ENCODE results near the gene HTR6.

The HTR6 gene

DNA sequence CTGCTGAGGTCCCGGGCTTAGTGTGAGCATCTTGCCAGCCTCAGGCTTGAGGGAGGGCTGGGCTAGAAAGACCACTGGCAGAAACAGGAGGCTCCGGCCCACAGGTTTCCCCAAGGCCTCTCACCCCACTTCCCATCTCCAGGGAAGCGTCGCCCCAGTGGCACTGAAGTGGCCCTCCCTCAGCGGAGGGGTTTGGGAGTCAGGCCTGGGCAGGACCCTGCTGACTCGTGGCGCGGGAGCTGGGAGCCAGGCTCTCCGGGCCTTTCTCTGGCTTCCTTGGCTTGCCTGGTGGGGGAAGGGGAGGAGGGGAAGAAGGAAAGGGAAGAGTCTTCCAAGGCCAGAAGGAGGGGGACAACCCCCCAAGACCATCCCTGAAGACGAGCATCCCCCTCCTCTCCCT, 7.2 kb upstream of the HTR6 start:
- DNase-seq = no peak

DNA sequence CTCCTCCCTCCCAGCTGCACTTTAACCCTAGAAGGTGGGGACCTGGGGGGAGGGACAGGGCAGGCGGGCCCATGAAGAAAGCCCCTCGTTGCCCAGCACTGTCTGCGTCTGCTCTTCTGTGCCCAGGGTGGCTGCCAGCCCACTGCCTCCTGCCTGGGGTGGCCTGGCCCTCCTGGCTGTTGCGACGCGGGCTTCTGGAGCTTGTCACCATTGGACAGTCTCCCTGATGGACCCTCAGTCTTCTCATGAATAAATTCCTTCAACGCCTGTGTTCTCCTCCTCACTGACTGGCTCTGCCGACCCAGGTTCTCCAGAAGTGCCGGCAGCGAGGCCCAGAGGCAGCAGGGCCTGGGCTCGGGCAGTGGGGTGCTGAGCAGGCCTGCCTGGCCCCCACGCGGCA, 6.5 kb upstream of the HTR6 start:
- no peak for DNase-seq

DNA sequence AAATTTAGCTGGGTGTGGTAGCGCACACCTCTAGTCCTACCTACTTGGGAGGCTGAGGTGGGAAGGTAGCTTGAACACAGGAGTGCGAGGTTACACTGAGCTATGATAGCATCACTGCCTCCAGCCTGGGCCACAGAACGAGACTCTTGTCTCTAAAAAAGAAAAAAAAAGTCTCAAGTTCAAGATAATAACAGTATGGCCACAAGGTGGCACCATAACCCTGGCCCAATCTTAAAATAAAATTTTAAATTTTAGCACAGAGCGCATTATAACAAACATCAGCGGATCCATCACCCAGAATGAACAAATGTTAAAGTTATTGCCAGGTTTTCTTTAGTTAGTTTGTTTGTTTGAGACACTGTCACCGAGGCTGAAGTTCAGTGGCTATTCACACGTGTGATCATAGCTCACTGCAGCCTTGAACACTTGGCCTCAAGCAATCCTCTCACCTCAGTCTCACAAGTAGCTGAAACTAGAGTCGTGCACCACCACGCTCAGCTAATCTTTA, 2.9 kb upstream of the HTR6 start:
- DNase-seq = no peak

DNA sequence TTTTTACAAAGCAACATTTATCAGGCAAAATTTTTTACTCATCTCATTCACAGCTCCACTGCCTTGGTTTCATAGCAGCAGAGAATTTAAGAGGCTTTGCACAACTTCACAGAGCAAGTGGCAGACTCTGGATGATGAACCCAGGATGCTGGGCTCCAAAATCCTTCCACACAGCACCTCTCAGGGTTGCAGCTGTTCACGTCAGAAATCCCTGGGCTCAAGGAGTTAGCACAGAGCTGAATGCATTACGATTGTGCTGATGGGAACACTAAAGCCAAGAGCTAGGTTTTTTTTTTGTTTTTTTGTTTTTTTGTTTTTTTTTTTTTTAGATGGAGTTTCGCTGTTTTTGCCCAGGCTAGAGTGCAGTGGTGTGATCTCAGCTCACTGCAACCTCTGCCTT, 2.4 kb upstream of the HTR6 start:
- no peak for DNase-seq

DNA sequence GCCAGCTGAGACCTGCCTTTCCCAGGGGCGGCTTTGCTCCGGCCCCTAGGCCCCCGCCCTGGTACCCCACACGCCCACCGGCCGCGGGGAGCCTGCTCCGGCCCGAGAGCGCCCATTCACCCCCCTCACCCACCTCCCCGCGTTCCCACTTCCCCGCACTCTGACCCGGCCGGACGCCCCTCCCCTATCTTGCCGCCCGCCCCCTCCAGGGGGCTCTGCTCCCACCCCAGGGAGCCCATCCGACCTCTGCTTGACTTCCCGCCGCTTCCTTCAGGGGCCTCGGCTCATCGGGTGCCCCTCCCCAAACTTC, 466 bp downstream of the HTR6 start:
- DNase-seq = no peak

DNA sequence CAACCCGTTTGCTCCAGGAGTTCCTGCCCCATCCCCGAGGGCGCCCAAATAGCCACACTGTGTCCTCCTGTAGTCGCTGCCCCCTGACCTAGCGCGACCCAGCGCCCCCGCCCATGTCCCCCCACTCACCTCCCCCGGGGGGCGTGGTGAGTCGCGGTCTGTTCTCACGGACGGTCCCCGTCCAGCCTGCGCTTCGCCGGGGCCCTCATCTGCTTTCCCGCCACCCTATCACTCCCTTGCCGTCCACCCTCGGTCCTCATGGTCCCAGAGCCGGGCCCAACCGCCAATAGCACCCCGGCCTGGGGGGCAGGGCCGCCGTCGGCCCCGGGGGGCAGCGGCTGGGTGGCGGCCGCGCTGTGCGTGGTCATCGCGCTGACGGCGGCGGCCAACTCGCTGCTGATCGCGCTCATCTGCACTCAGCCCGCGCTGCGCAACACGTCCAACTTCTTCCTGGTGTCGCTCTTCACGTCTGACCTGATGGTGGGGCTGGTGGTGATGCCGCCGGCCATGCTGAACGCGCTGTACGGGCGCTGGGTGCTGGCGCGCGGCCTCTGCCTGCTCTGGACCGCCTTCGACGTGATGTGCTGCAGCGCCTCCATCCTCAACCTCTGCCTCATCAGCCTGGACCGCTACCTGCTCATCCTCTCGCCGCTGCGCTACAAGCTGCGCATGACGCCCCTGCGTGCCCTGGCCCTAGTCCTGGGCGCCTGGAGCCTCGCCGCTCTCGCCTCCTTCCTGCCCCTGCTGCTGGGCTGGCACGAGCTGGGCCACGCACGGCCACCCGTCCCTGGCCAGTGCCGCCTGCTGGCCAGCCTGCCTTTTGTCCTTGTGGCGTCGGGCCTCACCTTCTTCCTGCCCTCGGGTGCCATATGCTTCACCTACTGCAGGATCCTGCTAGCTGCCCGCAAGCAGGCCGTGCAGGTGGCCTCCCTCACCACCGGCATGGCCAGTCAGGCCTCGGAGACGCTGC, 1.1 kb downstream of the HTR6 start:
- no peak for DNase-seq

DNA sequence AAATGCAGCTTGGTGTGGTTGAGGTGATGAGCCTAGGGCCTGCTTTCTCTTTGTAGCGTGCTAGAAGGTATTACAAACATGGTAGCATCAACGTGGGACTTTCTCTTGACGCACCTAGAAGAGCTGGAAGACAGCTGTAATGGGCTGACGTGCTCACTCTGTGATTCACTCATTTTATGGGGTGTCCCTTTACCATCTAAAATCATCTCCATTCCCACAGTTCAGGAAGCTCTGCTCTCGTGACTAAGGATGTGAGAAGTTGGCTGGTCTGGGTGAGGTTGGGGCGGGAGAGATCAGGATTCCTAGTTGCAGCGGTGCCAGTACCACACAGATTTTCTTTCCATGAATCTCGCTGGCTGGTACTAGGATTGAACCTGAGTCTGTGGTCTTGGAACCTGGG, 4.2 kb downstream of the HTR6 start:
- DNase-seq = no peak

DNA sequence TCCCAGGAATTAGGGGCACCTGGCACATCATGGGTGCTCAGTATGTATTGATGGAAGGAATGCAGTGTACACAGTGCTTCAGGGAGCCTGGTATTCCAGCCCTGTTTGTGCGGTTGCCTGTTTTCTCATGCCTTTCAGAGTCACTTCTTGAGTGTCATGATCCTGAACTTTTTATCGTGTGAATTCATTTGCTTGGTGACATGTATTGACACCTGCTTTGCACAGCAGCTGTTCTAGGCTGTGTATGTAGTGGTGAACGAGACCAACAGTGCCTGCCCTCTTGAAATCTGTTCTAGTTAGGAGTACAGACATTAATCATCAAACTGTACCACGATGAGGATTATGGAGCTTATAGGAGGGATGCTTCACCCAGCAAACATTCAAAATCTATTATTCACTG, 6.1 kb downstream of the HTR6 start:
- no peak for DNase-seq

DNA sequence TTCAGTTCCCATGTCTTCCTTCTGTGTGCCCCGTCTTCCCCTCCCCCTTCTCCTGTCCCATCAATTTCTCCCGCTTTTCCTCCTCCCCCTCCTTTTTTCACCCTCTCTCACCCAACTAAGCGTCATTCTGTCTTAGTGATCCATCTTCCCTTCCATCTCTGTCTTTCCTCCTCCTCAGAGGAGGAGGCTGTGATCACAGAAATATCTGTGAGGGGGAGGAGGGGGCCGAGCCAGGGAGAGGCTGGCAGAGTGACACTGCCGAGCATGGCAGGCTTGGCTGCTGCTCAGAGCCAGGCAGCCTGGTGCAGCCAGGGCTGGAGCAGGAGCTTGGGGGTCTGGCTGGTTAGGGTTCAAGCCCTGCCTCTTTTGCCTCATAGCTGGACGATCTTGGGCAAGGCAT, 7.6 kb downstream of the HTR6 start:
- DNase-seq = no peak

DNA sequence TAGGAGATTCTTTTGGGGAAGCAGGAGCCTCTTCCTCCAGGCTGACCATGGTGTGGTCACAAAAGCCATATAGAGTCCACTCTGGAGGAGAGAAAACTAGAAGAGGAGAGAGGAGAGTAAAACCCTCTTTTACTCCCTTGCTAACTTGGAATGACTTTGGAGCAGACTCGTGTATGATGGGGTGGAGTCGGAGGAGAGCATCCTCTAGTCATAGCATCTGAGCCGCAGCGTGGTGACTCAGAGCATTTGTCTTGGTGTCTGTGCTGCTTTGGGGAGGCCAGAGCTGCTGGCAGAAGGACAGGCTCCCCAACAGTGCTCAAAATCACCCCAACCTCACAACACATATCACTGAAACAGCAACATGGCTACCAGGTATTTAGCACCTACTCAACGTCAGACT, 11.1 kb downstream of the HTR6 start:
- DNase-seq = no peak

DNA sequence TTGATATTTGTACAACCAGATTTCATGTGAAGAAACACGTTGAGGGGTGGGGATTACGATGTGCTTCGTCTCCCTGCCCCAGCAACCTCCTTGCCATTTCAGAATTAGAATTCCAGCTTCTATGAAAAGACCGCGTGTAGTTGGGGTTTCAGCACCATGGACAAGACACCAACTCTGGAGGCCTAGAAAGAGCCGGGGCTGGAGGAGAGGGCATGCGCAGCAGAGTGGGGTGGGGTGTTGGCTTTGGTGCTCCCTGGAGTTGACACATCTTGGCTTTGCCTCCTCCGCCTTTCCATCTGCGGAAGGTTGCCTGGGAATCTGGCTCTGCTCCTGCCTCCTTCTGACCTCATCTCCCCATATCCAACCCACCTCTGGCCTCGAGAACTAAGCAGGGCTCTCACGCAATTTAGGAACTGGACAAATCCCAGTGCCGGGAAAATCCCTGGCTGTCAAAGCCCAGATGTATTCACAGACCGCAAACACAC, 11.8 kb downstream of the HTR6 start:
- DNase-seq = no peak

DNA sequence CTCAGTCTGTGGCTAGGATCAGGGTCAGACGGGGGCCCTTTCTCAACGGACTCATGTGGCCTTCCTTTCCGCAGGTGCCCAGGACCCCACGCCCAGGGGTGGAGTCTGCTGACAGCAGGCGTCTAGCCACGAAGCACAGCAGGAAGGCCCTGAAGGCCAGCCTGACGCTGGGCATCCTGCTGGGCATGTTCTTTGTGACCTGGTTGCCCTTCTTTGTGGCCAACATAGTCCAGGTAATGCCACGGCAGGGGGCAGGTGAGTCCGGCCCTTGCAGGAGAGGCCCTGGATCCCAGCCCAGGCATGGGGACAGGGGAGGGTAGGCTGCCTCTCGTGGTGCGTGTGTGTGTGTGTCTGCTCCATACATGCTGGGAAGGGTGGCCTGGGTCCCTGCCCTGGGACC, 13.8 kb downstream of the HTR6 start:
- DNase-seq = no peak

DNA sequence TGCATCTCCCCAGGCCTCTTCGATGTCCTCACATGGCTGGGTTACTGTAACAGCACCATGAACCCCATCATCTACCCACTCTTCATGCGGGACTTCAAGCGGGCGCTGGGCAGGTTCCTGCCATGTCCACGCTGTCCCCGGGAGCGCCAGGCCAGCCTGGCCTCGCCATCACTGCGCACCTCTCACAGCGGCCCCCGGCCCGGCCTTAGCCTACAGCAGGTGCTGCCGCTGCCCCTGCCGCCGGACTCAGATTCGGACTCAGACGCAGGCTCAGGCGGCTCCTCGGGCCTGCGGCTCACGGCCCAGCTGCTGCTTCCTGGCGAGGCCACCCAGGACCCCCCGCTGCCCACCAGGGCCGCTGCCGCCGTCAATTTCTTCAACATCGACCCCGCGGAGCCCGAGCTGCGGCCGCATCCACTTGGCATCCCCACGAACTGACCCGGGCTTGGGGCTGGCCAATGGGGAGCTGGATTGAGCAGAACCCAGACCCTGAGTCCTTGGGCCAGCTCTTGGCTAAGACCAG, 14.3 kb downstream of the HTR6 start:
- no peak for DNase-seq

DNA sequence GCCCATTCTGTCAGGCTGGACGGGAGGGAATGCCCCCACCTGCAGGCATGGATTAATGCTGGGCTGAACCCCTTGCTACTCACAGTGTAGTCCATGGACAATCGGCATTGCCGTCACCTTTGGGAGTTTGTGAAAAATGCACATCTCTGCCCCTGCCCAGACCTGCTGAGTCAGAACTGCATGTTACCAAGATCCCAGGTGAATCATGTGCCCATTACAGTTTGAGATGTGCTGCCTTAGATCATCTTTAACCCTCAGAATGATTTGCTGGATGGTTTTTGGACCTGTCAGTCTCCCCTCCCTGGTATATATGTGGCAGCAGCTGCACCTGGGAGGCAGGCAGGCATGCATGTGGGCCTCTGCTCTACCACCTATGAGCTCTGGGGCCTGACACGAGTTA, 15.0 kb downstream of the HTR6 start:
- no peak for DNase-seq

DNA sequence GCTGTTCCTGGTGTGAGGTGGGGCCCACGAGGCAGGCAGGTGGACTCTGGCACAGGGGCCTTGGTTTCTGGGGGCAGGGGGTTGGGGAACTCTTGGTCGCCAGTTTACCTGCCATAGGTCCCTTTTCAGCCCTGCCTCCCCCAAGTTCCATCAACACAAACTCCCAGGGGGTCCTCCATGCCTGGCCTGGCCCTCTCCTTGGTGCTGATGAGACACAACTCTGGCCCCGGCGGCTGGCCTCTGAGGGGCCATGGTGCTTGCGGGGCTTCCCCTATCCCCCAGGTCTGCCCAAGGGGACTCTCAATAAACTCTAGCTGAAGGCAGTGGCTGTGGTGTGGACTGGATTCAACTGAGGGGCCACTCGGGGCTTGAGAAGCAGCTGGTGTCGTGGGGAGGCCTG, 16.0 kb downstream of the HTR6 start:
- no peak for DNase-seq

DNA sequence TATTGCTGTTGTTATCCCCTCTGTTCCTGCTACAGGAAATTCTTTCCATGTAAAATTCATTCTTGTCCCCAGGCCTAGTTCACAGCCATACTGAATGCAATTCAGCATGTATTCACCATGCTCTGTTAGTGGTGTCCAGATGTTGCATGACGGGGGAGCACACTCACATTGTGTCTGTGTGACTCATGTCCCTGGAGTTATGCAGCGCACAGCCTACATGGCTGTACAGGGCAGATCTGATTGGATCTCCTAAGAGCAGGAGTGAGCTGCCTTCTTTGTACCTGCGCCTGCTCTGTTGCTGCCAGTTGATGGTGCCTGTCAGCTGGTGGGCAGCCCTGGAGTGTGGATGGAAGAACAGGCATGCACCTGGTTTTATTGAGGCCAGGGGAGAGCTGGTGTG, 17.6 kb downstream of the HTR6 start:
- DNase-seq = no peak

DNA sequence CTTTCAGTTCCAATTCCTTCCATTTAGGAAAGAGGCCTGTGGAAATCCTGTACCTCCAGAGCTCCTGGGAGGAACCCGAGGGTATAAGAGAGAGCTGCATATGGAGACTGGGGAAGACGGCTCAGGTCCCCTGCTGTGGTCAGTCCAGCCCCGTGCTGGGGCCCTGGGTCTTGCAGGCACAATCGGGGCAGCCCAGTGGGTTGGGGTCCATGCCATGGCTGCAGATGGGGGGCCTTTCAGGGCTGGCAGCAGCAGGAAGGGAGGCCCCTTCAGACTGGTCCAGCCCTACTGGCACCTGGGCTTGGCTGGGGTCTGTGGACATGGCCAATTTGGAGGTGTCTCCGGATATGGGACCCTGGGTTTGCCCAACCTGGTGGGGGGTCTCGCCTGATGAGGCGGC, 18.2 kb downstream of the HTR6 start:
- DNase-seq = no peak

DNA sequence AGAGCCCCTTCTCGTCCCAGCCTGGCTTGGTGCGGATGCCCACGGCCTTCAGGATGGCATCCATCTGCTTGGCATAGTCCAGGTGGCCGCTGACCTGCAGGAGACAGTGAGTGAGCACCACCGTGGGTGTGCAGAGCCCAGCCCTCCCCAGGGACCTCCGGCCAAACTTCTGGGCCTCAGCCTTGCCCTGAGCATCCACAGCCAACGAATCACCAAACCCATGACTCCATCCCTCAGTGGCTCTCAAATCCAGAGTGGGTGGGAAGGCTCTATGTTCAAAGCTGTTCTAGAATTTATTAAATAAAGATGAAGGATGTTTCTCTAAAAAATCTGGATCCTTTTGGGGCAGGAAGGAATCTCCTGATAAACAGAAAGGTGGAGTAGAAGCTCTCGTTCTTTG, 18.7 kb downstream of the HTR6 start:
- DNase-seq = no peak

DNA sequence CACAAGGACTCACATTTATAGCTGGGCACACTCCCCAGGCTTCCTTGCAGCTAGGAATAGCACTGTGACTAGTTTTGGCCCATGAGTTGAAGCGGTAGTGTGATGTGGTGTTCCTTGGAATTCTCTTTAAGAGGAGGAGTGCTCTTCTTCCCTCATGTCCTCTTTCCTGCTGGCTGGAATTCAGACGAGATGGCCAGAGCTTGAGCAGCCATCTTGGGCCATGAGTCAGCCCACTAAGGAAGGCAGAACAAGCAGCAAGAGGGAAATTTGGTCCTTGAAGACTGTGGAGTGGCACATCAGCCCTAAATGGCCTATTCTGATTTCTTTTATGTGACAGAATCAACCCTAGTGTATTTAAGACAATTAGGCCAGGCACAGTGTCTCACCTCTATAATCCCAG, 20.0 kb downstream of the HTR6 start:
- no peak for DNase-seq

DNA sequence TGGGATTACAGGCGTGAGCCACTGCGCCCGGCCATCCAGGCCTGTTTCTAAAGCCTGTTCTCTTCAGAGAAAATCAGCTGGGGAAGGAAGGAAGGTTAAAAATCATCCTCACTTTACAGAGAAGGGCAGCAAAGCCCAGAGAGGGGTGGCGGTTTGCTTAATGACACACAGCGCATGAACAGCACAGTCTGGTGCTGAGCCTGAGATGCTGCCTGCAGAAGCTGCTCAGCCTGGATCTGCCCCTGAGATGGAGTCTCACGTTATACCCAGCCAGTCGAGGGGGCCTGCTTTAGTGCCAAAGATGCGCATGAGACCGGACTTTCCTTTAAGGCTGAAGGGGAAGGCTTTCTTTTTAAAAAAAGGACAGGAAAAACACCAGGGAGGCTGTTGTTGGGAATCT, 21.3 kb downstream of the HTR6 start:
- DNase-seq = no peak

DNA sequence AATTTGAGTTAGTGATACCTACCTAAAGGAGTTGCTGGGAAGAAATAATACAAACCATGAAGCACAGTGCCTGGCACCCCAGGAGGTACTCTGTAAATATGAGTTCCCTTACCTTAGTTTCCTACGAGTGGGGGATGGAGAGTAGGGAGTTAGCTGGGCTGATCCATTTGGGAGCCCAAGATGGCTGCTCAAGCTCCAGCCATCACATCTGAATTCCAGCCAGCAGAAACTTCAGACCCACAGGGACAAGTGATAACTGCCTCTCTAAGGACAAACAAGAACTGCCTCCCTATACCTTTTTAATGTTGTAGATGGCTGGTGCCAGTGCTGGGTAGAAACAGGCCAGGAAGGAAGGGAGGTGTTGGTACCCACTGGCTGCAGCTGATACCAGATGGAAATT, 22.7 kb downstream of the HTR6 start:
- DNase-seq = no peak

DNA sequence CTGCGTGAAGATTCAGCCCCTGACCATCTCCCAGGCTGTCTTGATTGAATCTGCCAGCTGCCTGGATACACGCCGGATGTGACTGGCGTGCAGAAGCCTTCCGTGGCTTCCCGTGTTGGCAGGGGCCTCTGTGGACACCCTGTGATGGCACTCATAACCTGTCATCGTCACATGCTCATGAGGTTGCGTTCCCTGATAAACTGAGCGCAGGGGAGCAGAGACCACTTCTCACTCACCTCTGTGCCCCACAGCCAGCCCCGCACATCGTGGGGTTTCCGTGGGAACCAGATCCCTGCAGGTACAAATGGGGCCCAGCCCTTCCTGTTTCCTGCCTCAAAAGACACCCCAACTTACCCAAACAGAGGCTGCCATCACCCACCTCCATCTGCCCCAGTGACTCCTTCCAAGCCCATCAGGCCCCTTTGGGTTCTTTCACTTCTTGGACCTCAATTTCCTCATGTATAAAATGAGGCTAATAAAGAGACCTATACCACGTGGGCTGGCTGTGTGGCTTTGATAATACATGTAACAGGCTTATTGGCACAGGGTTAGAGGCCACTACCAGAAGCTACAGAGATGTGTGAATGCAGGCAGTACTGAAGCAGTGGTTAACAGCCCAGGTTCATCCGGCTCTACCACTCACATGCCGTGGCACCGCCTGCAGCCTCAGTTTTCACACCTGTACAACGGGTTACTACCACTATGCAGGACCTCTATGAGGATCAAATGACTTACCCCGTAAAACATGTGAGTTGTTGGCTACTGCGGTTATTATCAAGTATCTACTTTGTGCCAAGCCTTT, 23.6 kb downstream of the HTR6 start:
- DNase-seq = no peak

DNA sequence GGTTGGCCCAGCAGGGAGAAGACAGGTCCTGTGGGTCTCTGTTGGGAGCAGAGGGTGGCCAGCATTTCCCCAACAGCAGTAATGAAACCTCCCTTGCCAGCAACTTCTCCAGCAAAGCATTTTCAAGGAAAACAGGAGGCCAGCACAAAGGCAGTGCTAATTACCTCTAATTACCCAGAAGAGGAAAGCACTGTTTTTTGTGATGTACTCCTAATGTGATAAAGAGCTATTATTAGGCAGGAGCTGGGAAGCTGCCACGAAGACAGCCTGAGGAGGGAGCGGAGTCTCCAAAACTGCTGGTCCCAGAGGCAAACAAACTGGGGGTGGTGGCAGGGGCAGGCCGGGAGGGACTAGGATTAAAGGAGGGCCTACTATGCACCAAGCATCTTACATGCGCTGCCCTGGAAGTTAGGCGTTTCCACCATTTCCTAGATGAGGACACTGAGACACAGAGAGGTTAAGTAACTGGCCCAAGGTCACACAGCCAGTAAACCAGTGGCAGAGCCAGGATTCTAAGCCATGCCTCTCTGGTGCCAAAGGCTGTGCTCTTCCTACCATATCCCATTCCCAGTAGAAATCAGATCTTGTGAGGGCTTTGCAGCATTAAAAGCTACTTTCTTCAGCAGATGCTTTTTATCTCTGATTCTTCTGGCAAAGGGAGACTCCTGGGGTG, 24.5 kb downstream of the HTR6 start:
- no peak for DNase-seq
